Caco-2 (cell line): Measurements from ENCODE around the gene ATOSA. TPM values are rescaled to one million over a fixed set of nuclear protein-coding genes. Genes with fewer than 3 reads are reported as not detected.

Experiments
- BruUV-seq: library from RNA; stranded (reverse); fragments of 400-500 nt; replicated peaks from 2 replicates; lab custom pipeline; 2021; lab: Mats Ljungman, UMichigan
- CTCF ChIA-PET: fragments of 300-600 bp; sonication (Branson Sonifier 250); formaldehyde crosslinking; loops from one replicate; lab custom pipeline; 2022; ENCODE audit warnings: antibody characterized with exemption; lab: Charles Lee
- POLR2A ChIA-PET: fragments of 300-600 bp; sonication (Branson Sonifier 250); formaldehyde crosslinking; loops from one replicate; lab custom pipeline; 2022; ENCODE audit warnings: antibody characterized with exemption; lab: Charles Lee
- DNase-seq, 2 experiments: peaks; one replicate each; pipeline versions ENCODE4 v3.0.0 to v3.0.0-alpha.2; 2020 to 2022
- H3K27me3 ChIP-seq: replicated peaks from 2 replicates; pipeline ENCODE4 v1.6.0; 2011; ENCODE audit warnings: low read length; ENCODE audit not compliant: control insufficient read depth, insufficient read depth
- H3K36me3 ChIP-seq: 2 replicates; pipeline ENCODE4 v1.5.1; 2011; ENCODE audit warnings: low read length; ENCODE audit not compliant: control insufficient read depth, insufficient read depth
- H3K4me1 ChIP-seq: fragments of 250-450 bp; sonication (Bioruptor Pico); 2 replicates; pipeline ENCODE4 v1.5.1; 2020; ENCODE audit warnings: mild to moderate bottlenecking
- H3K4me3 ChIP-seq: 2 replicates; pipeline ENCODE4 v1.5.1; 2011; ENCODE audit warnings: low read depth, mild to moderate bottlenecking, control low read depth, low read length
- H3K9me3 ChIP-seq: fragments of 250-450 bp; sonication (Bioruptor Pico); 2 replicates; pipeline ENCODE4 v1.5.1; 2020; ENCODE audit warnings: mild to moderate bottlenecking, moderate library complexity
- H3K27ac Mint-ChIP-seq: one replicate; pipeline ENCODE4 v1.8.0; 2022; ENCODE audit warnings: mixed read lengths; ENCODE audit not compliant: unreplicated experiment
- H3K27me3 Mint-ChIP-seq: one replicate; pipeline ENCODE4 v1.8.0; 2022; ENCODE audit warnings: mixed read lengths; ENCODE audit not compliant: insufficient read depth, unreplicated experiment
- H3K36me3 Mint-ChIP-seq: one replicate; pipeline ENCODE4 v1.8.0; 2022; ENCODE audit warnings: mild to moderate bottlenecking, mixed read lengths; ENCODE audit not compliant: insufficient read depth, unreplicated experiment
- H3K4me1 Mint-ChIP-seq: one replicate; pipeline ENCODE4 v1.8.0; 2022; ENCODE audit warnings: low read depth, mixed read lengths; ENCODE audit not compliant: unreplicated experiment
- H3K4me3 Mint-ChIP-seq: one replicate; pipeline ENCODE4 v1.8.0; 2022; ENCODE audit warnings: mild to moderate bottlenecking, moderate library complexity, mixed read lengths; ENCODE audit not compliant: unreplicated experiment
- H3K9me3 Mint-ChIP-seq: one replicate; pipeline ENCODE4 v1.8.0; 2022; ENCODE audit warnings: mixed read lengths; ENCODE audit not compliant: unreplicated experiment
- CTCF ChIP-seq, 2 experiments: fragments of 200-600 bp in 1 of 2; IDR thresholded peaks; 1 replicate in 1 of 2; 2 replicates in 1 of 2; pipeline versions ENCODE4 v1.5.1 to v1.8.0; 2011 to 2022; ENCODE audit warnings: antibody characterized with exemption in 1 of 2, control low read depth in 1 of 2, inconsistent platforms in 1 of 2, low read depth in 1 of 2, low read length in 1 of 2, mild to moderate bottlenecking in 1 of 2, moderate library complexity in 1 of 2; ENCODE audit not compliant: insufficient read depth in 1 of 2, severe bottlenecking in 1 of 2, unreplicated experiment in 1 of 2
- intact Hi-C: fragments of 100-400 bp; cut with micrococcal nuclease; formaldehyde crosslinking; loops from one replicate; pipeline ENCODE4 v1.10.0; 2022; ENCODE audit not compliant: unreplicated experiment
- total RNA-seq: library from RNA; stranded (reverse); gene quantifications from 2 replicates; pipeline ENCODE4 v1.2.3, GENCODE V29; 2022

ATOSA gene
- total RNA-seq, 1 experiment from 2014 or later: 17.6 TPM

GRCh38 chr15:52715411-52715810, 36.2 kb upstream of the ATOSA start:
- Histone ChIP-seq H3K4me1 (peaks cover 19% of the 10 kb centered on the region), H3K36me3 (no peaks in the 10 kb centered on the region), H3K27me3 (no peaks in the 10 kb centered on the region), H3K9me3 (no peaks in the 10 kb centered on the region), H3K4me3 (no peak overlapping the region)
- Mint-ChIP-seq H3K4me3 (no peak overlapping the region), H3K9me3 (no peaks in the 10 kb centered on the region), H3K27me3 (no peaks in the 10 kb centered on the region), H3K27ac (no peak overlapping the region), H3K4me1 (peaks cover 20% of the 10 kb centered on the region), H3K36me3 (no peaks in the 10 kb centered on the region)
- ChIA-PET CTCF (no interaction called here), POLR2A (interaction anchor here (0.5 kb wide), 1 partner anchor 844 kb away, joined by 3 read pairs; no protein-coding TSS in a partner anchor)
- intact Hi-C loops: no loop called here
- no TSS peak for BruUV-seq
- no peak for DNase-seq
- TF ChIP-seq CTCF (IDR thresholded peaks at IDR 0.05; ENCODE audit: insufficient read depth in 1 of 2, low read depth in 1 of 2, low read length in 1 of 2, severe bottlenecking in 1 of 2, unreplicated experiment in 1 of 2): no peak

- H3K9me3 Mint-ChIP-seq: no peaks in the 10 kb centered on the region
- H3K27me3 ChIP-seq: no peaks in the 10 kb centered on the region
- no peak overlapping the region for H3K4me3 ChIP-seq
- no peak for TF ChIP-seq CTCF (IDR thresholded peaks at IDR 0.05; ENCODE audit: insufficient read depth in 1 of 2, low read depth in 1 of 2, low read length in 1 of 2, severe bottlenecking in 1 of 2, unreplicated experiment in 1 of 2)
- intact Hi-C loops: no loop called here
- ChIA-PET POLR2A (interaction anchor here (0.5 kb wide), 1 partner anchor 844 kb away, joined by 3 read pairs; no protein-coding TSS in a partner anchor), CTCF (no interaction called here)
- H3K4me3 Mint-ChIP-seq: no peak overlapping the region
- H3K36me3 Mint-ChIP-seq: no peaks in the 10 kb centered on the region
- H3K27me3 Mint-ChIP-seq: no peaks in the 10 kb centered on the region
- peaks cover 20% of the 10 kb centered on the region for H3K4me1 Mint-ChIP-seq
- peaks cover 19% of the 10 kb centered on the region for H3K4me1 ChIP-seq
- no TSS peak for BruUV-seq
- no peak for DNase-seq
- no peaks in the 10 kb centered on the region for H3K36me3 ChIP-seq
- H3K27ac Mint-ChIP-seq: no peak overlapping the region
- H3K9me3 ChIP-seq: no peaks in the 10 kb centered on the region
Measured at GRCh38 chr15:52714968-52715367, 35.8 kb upstream of the ATOSA start.

GRCh38 chr15:52710708-52711389, 31.7 kb upstream of the ATOSA start:
- POLR2A ChIA-PET: no interaction called here

More at GRCh38 chr15:52710708-52711389, 31.7 kb upstream of the ATOSA start:
- no peak for TF ChIP-seq CTCF (IDR thresholded peaks at IDR 0.05; ENCODE audit: insufficient read depth in 1 of 2, low read depth in 1 of 2, low read length in 1 of 2, severe bottlenecking in 1 of 2, unreplicated experiment in 1 of 2)
- Mint-ChIP-seq H3K27me3 (no peaks in the 10 kb centered on the region), H3K27ac (no peak overlapping the region), H3K9me3 (no peaks in the 10 kb centered on the region), H3K4me3 (no peak overlapping the region), H3K4me1 (peaks cover 7% of the 10 kb centered on the region), H3K36me3 (no peaks in the 10 kb centered on the region)
- CTCF ChIA-PET: no interaction called here
- H3K9me3 ChIP-seq: no peaks in the 10 kb centered on the region
- H3K36me3 ChIP-seq: no peaks in the 10 kb centered on the region
- intact Hi-C loops: no loop called here
- no peak for DNase-seq
- H3K27me3 ChIP-seq: no peaks in the 10 kb centered on the region
- no peak overlapping the region for H3K4me3 ChIP-seq
- H3K4me1 ChIP-seq: peaks cover 11% of the 10 kb centered on the region; the same call in 1 of the 2 replicates
- BruUV-seq: no TSS peak
